Stimulated activated CD8-positive, alpha-beta memory T cell treated with anti-CD3 and anti-CD28 coated beads, Interleukin-12 subunit alpha, Interleukin-12 subunit beta, amount 100 ng/mL, for 1 hour (primary cell): ENCODE data around the gene ZNF679.
"Not testable (repeated sequence)": the region's sequence is repeated elsewhere in the genome, so short reads cannot be mapped to it uniquely, and the experiment has no call there.

Source experiments
- DNase-seq: peaks from one replicate; pipeline ENCODE4 v3.0.0-alpha.2; 2020; ENCODE audit warnings: low read depth

Gene ZNF679

DNA sequence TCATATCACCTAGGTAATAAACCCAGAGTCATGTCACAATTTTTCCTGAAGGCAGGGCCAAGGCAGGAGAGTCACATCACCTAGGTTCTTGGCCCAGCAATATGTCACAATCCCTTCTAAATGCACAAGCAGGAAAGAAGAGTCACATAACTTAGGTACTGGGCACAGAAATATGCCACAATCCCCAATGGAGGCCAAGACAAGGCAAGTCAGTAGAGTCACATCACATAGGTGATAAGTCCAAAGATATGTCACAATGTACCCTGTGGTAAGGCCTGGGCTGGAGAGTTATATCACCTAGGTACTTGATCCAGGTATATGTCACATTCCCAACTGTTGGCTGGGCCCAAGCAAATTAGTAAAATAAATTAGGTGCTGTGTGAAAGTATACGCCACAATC, at the start of gene ZNF679:
Gene ZNF679, plus strand, starts transcription at position 301 of the 400 bp plus-strand sequence. CDS start 20,644 bp downstream, outside the sequence.
- DNase-seq, result not testable (repeated sequence)

DNA sequence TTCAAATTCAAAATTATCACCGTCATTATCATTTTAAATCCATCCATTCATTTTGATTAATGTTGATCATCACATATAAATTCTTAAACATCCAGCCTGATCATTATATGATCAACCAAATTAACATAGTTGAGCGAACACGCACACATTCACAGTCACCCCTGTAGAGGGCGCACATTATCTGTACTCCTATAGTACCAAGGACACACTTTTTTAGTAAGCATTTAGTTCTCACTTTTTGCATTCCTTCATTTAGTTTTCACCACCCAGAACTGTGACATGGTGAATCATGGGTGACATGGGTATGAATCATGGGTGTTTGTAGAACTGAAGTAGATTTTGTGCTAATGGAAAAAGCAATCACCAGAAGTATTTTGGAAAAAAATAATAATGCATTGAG, 47.3 kb upstream of the ZNF679 start:
- no peak for DNase-seq

DNA sequence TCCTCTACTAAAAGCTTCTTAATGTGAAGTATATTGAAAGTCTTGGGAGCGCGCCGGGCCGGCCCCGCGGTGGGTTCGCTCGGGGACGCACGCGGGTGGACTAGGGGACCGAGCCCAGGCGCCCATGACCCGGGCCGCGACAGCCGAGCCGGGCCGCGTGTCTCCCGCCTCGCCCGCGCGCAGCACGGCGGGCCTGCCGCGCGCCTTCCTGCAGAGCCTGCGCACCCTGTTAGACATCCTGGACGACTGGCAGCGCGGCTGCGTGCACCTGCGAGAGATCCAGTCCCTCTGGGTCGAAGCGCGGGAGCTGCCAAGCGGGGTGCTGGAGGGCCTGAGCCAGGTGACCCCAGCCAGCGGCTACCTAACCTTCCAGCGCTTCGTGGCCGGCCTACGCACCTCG, 46.7 kb upstream of the ZNF679 start:
- DNase-seq, result no peak

DNA sequence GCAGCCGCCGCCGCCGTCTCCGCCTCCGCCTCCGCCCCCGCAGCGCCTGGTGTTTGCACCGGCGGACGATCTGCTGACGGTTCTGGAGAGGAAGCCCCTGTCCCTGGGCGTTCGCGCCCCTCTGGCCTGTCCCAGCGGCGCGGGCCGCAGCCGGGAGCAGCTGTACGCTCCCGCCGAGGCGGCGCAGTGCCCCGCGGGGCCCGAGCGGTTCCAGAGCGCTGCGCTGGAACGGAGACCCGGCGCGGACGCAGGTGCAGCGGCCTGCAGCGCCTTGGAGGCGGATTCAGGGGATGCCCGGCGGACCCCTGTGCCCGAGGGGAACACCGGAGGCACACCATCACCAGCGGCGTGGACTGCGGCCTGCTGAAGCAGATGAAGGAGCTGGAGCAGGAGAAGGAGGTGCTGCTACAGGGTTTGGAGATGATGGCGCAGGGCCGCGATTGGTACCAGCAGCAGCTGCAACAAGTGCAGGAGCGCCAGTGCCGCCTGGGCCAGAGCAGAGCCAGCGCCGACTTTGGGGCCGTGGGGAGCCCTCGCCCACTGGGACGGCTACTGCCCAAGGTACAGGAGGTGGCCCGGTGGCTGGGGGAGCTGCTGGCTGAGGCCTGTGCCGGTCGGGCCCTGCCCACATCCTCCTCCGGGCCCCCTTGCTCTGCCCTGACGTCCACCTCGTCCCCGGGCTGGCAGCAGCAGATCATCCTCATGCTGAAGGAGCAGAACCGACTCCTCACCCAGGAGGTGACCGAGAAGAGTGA, 46.1 kb upstream of the ZNF679 start:
- no peak for DNase-seq

DNA sequence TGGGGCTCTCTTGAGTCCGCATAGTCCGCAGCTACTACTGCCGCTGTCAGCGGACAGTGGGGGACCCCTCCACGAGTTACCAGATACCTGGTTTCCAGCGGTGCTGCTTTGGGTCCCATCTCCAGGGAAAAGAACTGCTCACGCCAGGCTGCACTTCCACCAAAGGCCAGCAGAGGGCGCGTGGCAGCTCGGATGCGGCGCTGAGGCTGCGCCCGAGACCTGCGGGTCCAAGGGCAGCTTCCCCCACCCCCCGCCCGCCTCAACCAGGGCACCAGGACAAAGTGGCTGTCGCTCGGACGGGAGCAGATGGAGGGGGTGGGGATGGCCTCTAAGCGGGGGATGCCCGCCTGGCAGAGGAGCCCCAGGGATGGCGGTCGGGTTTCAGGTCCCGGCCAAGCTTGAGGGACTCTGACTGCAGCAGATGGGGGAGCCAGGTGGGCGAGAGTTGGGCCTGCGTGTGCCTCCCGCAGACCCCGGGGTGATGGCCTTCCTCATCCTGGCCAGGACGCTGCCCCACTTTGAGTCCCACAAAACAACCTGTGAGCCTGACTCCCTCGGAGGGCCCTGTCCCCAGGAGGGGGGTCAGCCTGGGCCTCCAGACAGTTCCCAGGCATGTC, 45.0 kb upstream of the ZNF679 start:
- no peak for DNase-seq

DNA sequence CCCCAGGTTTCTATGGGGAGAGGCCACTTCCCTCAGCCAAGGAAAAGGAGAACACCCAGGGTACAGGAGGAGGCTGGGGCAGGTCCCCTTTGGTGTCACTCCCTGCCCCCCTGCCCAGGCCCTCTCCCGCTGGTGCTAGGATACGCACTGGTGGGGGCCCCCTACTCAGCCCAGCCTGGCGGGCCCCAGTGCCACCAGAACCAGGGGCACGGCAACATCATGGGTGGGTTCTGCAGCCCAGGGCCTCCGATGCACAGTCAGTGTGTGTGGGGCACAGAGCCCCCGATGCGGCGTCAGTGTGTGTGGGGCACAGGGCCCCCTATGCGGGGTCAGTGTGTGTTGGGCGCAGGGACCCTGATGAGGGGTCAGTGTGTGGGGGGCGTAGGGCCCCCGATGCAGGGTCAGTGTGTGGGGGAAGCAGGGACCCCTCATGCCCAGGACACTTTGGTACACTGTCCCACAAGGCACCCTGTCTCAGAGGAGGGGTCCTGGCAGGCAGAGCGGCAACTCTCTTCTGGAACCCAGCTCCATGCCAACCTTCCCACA, 44.4 kb upstream of the ZNF679 start:
- no peak for DNase-seq

DNA sequence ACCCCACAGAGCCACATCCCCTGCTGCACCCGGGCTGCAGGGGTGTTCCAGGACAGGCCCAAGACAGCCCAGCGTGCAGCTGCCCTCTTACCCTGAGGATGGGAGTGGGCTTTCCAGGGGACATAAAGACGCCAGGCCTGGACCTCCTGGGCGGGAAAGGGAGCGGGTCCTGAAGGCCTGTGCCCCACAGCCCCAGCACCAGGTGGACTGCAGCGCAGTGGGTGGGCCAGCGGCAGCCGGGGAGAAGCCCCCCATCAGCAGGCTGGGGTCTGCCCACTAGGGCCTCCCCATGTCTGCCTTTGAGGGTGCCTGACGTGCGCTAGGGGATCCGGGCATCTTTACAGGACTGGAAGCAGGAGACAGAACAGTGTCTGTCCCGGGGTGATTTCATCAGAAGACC, 43.9 kb upstream of the ZNF679 start:
- no peak for DNase-seq

DNA sequence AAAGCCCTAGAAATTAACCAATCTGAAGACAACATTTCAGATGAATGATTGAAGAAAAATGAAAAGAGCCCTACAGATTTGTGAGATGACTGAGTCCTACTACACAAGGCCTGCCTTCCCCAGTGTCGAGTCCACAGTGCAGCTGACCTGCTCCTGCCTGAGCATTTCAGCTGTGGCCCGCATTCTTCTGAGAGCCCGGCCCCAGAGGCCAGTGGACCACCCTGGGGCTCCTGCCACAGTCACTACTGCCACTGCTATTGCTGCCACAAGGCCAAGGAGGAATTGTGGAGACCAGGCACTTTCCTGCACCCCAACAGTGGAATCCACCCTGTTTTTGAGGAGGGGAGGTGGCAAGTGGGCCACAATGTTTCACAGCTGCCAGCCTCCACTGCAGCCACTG, 40.9 kb upstream of the ZNF679 start:
- no peak for DNase-seq

DNA sequence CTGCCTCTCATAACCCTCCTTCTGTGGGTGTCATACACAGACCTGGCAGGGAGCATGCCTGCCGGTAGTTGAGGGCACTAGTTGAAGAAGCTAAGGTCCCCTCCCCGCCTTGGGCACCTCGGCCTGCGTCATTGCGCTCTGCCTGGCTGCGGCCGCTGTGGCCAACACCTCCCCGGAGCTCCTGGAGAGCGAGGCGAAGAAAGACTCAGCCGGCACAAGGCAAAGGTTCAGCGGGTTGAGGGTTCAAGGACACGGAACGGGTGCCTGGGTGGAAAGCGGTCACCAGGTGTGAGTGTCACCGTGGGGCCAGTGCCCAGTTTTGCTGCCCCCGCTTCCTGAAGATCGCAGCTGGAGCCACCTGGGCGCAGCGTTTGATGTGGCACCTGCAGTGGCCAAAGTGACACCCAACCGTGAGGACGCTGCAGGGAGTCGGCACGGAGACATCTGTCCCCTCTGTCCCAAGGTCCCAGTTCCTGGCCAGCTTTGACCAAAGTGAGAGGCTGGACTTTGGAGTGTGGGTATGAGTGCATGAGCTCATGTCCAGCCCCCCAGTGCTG, 36.0 kb upstream of the ZNF679 start:
- no peak for DNase-seq

DNA sequence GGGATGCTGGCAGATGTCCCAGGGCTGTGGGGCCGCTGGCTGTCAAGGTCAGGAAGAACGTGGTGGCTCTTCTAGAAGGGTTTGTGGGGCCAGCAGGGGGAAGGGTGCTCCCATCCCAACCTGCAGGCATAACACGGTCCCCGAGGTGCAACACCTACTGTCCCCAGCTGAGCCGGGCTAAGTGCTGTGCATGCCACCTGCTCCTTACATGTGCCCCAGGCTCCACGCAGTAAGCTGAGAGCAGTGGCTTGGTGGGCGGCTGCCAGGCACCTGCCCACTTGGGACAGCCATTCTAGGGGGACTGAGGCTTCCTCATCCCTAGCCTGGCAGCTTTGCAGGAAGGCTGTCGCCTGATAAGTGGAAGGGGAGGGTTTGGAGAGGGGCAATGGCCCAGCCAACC, 35.5 kb upstream of the ZNF679 start:
- DNase-seq, result no peak

DNA sequence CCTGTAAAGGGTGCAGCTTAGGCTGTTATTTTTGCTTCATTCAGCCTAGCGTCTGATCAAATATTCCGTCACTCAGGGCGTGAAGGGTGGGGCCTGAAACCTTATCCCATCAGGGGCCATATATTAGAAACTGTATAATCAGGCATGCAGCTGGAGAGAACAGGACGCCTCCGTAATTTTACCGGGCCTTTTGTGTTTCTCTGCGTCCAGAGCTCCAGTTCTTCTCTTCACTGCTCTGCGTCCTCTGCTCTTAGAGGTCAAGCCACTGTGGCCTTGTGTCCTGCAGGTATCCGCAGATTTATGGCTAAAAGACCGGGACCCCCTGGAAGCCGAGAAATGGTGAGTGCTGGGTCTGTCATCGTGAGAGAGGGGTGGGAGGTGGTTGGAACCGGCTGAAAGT, 21.4 kb upstream of the ZNF679 start, which contains the start of gene ZNF735:
Gene ZNF735, plus strand, starts transcription at position 301 of the 400 bp plus-strand sequence. Its CDS starts 0 bp downstream, at position 301.
- no peak for DNase-seq

DNA sequence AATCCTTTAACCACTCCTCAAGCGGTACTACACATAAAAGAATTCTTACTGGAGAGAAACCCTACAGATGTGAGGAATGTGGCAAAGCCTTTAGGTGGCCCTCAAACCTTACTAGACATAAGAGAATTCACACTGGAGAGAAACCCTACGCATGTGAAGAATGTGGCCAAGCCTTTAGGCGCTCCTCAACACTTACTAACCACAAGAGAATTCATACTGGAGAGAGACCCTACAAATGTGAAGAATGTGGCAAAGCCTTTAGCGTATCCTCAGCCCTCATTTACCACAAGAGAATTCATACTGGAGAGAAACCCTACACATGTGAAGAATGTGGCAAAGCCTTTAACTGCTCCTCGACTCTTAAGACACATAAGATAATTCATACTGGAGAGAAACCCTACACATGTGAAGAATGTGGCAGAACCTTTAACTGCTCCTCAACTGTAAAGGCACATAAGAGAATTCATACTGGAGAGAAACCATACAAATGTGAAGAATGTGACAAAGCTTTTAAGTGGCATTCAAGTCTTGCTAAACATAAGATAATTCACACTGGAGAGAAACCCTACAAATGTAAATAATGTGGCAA, 8.5 kb upstream of the ZNF679 start:
- DNase-seq, result not testable (repeated sequence)

DNA sequence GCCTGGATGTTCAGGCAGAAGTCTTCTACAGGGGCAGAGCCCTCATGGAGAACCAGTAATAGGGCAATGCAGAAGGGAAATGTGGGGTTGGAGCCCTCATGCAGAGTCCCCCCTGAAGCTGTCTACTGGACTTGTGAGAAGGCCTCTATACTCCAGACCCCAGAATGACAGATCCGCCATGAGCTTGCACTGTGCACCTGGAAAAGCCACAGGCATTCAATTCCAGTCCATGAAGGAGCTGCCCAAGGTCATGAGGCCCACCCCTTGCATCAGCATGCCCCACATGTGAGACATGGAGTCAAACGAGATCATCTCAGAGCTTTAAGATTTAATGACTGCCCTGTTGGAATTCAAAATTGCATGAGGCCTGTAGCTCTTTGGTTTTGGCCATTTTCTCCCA, 4.9 kb upstream of the ZNF679 start:
- no peak for DNase-seq

DNA sequence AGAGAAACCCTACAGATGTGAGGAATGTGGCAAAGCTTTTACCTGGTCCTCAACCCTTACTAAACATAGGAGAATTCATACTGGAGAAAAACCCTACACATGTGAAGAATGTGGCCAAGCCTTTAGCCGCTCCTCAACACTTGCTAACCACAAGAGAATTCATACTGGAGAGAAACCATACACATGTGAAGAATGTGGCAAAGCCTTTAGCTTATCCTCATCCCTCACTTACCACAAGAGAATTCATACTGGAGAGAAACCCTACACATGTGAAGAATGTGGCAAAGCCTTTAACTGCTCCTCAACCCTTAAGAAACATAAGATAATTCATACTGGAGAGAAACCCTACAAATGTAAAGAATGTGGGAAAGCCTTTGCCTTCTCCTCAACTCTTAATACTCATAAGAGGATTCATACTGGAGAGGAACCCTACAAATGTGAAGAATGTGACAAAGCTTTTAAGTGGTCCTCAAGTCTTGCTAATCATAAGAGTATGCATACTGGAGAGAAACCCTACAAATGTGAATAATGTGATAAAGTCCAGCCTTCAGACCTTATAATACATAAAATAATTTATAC, 38.2 kb downstream of the ZNF679 start:
- no peak for DNase-seq

DNA sequence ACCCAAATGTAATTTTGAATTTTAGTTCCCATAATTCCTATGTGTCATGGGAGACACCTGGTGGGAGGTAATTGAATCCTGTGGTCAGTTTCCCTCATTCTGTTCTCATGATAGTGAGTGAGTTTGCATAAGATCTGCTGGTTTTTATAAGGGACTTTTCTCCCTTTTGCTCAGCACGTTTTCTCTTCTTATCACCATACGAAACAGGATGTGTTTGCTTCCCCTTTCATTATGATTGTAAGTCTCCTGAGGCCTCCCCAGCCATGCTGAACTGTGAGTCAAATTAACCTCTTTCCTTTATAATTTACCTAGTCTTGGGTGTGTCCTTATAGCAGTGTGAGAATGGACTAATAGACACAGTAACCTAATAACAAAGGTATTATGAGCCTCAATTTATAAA, 49.4 kb downstream of the ZNF679 start:
- no peak for DNase-seq

DNA sequence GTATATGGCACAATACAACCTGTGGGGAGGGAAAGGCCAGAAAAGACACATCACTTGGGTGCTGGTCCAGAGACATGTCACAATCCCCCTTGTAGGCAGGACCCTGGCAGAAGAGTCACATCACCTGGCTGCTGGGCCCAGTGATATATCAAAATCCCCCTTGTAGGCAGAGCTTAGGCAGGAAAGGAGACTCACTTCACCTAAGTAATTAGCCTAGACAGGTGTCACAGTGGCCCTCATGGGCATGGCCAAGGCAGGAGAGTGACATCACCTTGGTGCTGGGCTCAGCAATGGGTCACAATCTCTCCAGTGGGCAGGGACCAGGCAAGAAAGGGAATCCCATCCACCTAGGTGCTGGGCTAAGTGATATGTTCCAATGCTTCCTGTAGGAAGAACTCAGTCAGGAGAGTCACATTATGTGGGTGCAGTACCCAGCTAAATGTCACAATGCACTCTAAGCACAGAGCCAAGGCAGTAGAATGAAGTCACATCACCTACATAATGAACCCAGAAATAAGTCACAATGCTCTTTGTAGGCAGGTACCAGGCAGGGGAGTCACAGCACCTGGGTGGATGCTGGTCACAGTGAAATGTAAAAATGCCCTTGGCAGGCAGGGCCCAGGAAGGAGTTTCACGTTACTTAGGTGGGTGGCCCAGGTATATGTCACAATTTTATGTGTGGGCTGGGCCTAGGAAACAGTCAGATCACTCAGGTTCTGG, 66.6 kb downstream of the ZNF679 start:
- DNase-seq, result no peak

DNA sequence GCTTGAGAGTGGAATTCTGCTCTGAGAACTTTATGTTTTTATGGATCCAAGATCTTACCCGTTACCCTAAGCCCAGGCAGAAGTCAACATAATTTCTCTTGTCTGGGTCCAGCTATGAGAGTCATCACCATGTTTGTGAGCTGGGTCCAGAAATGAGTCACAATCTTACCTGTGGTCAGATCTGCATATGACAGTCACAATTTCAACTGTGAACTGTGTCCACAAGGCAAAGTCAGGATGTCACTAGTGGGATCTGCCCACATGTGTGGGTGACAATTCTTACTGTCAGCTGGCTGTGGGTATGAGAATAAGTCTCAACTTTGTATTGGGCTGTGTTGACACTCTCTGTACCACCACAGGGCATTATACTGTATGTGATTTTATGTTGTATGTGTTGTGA, 69.1 kb downstream of the ZNF679 start:
- not testable (repeated sequence) for DNase-seq

DNA sequence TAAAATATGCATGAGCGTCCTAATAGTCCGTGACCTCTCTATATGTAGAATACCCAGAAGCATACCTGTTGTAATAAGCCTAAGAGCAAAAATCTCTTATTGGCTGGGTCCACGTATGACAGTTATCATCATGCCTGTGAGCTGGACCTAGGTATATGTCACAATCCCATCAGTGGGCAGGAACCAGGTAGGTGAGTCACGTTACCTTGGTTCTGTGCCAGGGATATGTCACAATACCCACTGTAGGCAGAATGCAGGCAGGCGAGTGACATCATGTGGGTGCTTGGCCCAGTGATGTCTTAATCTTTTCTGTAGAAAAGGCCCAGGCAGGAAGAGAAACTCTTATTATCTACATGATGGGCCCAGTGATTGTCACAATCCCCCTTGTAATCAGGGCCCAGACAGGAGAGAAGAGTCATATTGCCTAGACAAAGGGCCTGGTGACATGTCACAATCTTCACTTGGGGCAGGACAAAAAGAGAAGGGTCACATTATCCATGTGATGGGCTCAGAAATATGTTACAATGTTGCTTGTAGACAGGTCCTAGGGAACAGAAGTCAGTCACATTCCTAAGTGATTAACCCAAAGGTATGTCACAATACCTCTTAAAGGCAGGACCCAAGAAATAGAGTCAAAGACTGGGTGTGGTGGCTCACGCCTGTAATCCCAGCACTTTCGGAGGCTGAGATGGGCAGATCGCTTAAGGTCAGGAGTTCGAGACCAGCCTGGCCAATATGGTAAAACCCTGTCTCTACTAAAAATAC, 72.5 kb downstream of the ZNF679 start:
- no peak for DNase-seq

DNA sequence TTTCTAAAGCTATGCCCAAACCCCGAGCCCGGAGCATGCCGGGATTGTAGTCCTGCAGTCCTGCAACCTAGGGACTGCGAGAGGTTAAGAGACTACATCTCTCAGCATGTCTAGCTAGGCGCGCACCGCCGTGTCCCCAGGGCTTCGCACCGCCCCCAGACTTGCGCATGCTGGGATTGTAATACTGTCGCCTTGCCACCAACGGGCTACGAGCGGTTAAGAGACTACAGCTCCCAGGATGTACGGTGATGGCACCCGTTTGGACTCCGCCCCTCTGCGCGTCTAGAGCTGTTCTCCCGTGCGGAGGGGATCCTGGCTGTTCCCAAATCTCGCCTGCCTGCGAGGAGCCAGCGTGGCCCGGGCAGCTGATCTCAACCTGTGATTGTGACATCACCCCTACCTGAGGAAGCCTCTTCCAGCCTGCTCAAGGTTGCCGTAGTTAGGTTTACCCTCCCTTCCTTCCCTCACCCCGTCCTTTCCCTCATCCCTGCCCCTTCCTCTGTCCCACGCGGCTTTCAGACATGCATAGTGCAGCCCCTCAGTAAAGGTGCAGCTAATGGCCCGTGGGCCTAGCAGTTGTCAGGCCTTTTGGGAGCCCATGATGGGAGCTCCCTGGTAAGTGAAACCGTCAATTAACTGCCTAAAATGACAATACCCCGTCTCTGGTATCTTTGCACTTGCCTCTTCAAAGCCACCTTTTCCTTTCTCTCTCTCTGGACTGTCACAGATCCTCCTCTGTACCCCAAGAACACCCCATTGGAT, 79.2 kb downstream of the ZNF679 start:
- peak; percentile 87 for DNase-seq

DNA sequence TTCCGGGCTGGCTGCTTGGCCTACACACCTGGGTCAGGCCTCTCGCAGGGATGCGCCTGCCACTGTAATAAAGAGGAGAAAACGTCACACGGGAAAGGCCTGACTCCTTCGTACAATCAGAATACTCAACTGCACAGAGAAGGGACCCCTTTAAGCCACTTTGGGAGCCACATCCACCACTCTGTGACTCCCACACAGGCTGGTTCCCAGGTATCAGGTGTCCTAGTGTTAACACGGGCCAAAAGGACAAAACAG, 79.7 kb downstream of the ZNF679 start:
- no peak for DNase-seq
